ENCODE measurements around the gene AK8.
A peak's percentile ranks its signal among the peaks of the same experiment; 100 is the strongest.

Gene AK8

GRCh38 chr9:132877824-132878694 lies at the start of gene AK8:
AK8 (minus strand) TSS chr9:132878284; CDS start chr9:132878255, 29 bp downstream.
- TF ChIP-seq CTCF (IDR thresholded peaks at IDR 0.05) = peak; percentile 12
- H3K4me3 ChIP-seq (ENCODE audit: low read depth in 1 of 2, low read length in 1 of 2) = peak within 1 kb of the TSS; percentile 77 to 86
- H3K36me3 ChIP-seq = no peaks in the 10 kb centered on the region
- H3K4me1 ChIP-seq (ENCODE audit: control insufficient read depth in 1 of 2, insufficient read depth in 1 of 2, low read depth in 1 of 2, low read length in 1 of 2) = peaks cover 13 to 21% of the 10 kb centered on the region in 2 experiments
- no peak within 1 kb of the TSS for H3K27ac ChIP-seq
- H3K9me3 ChIP-seq = no peaks in the 10 kb centered on the region
- peaks cover 33% of the 10 kb centered on the region for H3K27me3 ChIP-seq

- Histone ChIP-seq H3K4me3 (ENCODE audit: low read depth in 1 of 2, low read length in 1 of 2) (no peak overlapping the region), H3K27ac (no peak overlapping the region), H3K36me3 (peaks cover 66% of the 10 kb centered on the region), H3K9me3 (no peaks in the 10 kb centered on the region), H3K27me3 (no peaks in the 10 kb centered on the region), H3K4me1 (ENCODE audit: control insufficient read depth in 1 of 2, insufficient read depth in 1 of 2, low read depth in 1 of 2, low read length in 1 of 2) (no peaks in the 10 kb centered on the region)
- TF ChIP-seq CTCF (IDR thresholded peaks at IDR 0.05) = no peak
Measured at GRCh38 chr9:132927704-132928103, 49.6 kb upstream of the AK8 start.

GRCh38 chr9:132923346-132923902 lies 45.3 kb upstream of the AK8 start:
- Histone ChIP-seq H3K27me3 (no peaks in the 10 kb centered on the region), H3K4me1 (ENCODE audit: control insufficient read depth in 1 of 2, insufficient read depth in 1 of 2, low read depth in 1 of 2, low read length in 1 of 2) (no peaks in the 10 kb centered on the region), H3K9me3 (no peaks in the 10 kb centered on the region), H3K4me3 (ENCODE audit: low read depth in 1 of 2, low read length in 1 of 2) (no peak overlapping the region), H3K27ac (no peak overlapping the region), H3K36me3 (peaks cover 84% of the 10 kb centered on the region)
- no peak for TF ChIP-seq CTCF (IDR thresholded peaks at IDR 0.05)

- Histone ChIP-seq H3K4me3 (ENCODE audit: low read depth in 1 of 2, low read length in 1 of 2) (no peak overlapping the region), H3K4me1 (ENCODE audit: control insufficient read depth in 1 of 2, insufficient read depth in 1 of 2, low read depth in 1 of 2, low read length in 1 of 2) (no peaks in the 10 kb centered on the region), H3K9me3 (no peaks in the 10 kb centered on the region), H3K36me3 (peaks cover 75% of the 10 kb centered on the region), H3K27me3 (no peaks in the 10 kb centered on the region), H3K27ac (no peak overlapping the region)
- TF ChIP-seq CTCF (IDR thresholded peaks at IDR 0.05) = no peak
Measured at GRCh38 chr9:132919614-132920268, 41.7 kb upstream of the AK8 start.

- Histone ChIP-seq H3K4me1 (ENCODE audit: control insufficient read depth in 1 of 2, insufficient read depth in 1 of 2, low read depth in 1 of 2, low read length in 1 of 2) (no peaks in the 10 kb centered on the region), H3K4me3 (ENCODE audit: low read depth in 1 of 2, low read length in 1 of 2) (no peak overlapping the region), H3K36me3 (peaks cover 64% of the 10 kb centered on the region), H3K27ac (no peak overlapping the region), H3K9me3 (no peaks in the 10 kb centered on the region), H3K27me3 (no peaks in the 10 kb centered on the region)
- TF ChIP-seq CTCF (IDR thresholded peaks at IDR 0.05) = no peak
Measured at GRCh38 chr9:132914924-132915323, 36.8 kb upstream of the AK8 start.
